Measurements from ENCODE around the gene CAPN10.

GRCh38 chr2:240569523-240569997 lies 17.0 kb upstream of the CAPN10 start:
- TF ChIP-seq EZH2 (IDR thresholded peaks at IDR 0.05) (no peak), POLR2AphosphoS5 (IDR thresholded peaks at IDR 0.05; ENCODE audit: borderline replicate concordance, low read depth, low read length) (no peak), FOXP2 (optimal IDR thresholded peaks at IDR 0.05; ENCODE audit: control extremely low read depth, extremely low read length, insufficient read depth) (no peak)
